Mammary epithelial cell (primary cell): Measurements from ENCODE around the gene TAGLN2.

Experiments used
- EZH2 ChIP-seq: IDR thresholded peaks from 2 replicates; pipeline ENCODE4 v1.6.1; 2012; ENCODE audit warnings: low read length, inconsistent platforms, borderline replicate concordance
- TF ChIP-seq, protein P1 (sequence below), 2 donors: IDR thresholded peaks in 1 of 2; conservative IDR thresholded peaks in 1 of 2; 2 replicates each; pipeline ENCODE4 v1.5.1; 2011 to 2012; ENCODE audit warnings: inconsistent platforms in 2 of 2, low read length in 2 of 2, mild to moderate bottlenecking in 2 of 2, control low read depth in 1 of 2, low read depth in 1 of 2; ENCODE audit not compliant: insufficient read depth in 1 of 2; ENCODE audit errors: extremely low read depth in 1 of 2

DNA sequence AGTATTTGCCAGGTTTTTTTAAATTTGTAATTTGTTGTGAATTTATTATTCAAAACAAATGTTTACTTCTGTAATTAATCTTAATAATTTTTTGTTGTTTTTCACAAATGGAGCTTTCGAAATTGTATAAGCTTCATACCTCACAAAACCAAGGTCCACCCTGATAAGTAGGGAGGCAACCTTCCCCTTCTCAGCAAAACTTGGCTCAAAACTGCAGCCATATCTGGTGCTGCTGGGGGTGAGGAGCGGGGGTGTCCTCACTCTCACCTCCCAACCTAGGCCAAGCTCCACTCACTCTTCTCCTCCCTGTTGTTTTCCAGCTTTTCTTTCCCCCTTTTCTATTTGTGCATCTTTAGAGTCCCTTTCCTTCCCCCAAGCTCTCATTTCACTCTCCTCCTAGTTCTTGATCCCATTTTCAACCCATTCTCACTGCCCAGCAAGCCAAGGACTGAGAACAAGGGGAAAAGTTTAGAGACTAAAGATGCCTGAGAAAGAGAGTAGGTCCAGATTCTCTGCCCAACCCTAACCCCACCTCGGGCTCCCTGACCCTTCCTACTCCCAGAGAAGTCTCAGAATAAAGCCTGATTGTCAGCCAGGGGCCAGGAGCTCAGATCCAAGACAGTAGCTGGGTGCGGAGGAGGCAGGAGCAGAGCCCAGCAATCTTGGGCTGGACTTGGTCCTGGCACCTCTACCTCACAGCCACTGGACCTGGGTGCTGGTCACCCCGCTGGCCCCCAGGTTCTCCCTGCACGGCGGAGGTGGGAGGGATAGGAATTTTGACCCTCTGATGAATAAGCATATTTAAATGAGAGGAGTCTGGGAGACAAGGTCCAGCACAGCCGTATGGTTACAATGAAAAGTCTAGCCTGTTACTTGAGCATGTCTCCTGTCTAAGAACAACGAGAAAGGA, 17.0 kb downstream of the TAGLN2 start:
- no peak for TF ChIP-seq EZH2
- TF ChIP-seq, protein P1, sequence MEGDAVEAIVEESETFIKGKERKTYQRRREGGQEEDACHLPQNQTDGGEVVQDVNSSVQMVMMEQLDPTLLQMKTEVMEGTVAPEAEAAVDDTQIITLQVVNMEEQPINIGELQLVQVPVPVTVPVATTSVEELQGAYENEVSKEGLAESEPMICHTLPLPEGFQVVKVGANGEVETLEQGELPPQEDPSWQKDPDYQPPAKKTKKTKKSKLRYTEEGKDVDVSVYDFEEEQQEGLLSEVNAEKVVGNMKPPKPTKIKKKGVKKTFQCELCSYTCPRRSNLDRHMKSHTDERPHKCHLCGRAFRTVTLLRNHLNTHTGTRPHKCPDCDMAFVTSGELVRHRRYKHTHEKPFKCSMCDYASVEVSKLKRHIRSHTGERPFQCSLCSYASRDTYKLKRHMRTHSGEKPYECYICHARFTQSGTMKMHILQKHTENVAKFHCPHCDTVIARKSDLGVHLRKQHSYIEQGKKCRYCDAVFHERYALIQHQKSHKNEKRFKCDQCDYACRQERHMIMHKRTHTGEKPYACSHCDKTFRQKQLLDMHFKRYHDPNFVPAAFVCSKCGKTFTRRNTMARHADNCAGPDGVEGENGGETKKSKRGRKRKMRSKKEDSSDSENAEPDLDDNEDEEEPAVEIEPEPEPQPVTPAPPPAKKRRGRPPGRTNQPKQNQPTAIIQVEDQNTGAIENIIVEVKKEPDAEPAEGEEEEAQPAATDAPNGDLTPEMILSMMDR (conservative IDR thresholded peaks at IDR 0.05 in 1 of 2, IDR thresholded peaks at IDR 0.05 in 1 of 2; ENCODE audit: extremely low read depth in 1 of 2, insufficient read depth in 1 of 2, low read depth in 1 of 2, low read length in 2 of 2): no peak
